Gastroesophageal sphincter (tissue), 3 donors: Measurements from ENCODE around the gene PITX1.

Experiments
- CTCF ChIP-seq, 4 experiments: fragments of 200-600 bp in 2 of 4; fragments of 450-650 bp in 2 of 4; sonication (generic) in 1 of 4; IDR thresholded peaks; one replicate each; pipeline ENCODE4 v1.5.1; 2017 to 2019; ENCODE audit warnings: antibody characterized with exemption in 4 of 4, mild to moderate bottlenecking in 2 of 4, moderate library complexity in 2 of 4
- EP300 ChIP-seq: sonication (generic); formaldehyde crosslinking; IDR thresholded peaks from one replicate; pipeline ENCODE4 v1.6.1; 2017; ENCODE audit warnings: antibody characterized with exemption, mild to moderate bottlenecking
- POLR2A ChIP-seq, 2 donors: fragments of 450-650 bp; IDR thresholded peaks; one replicate each; pipeline ENCODE4 v1.6.1; 2017; ENCODE audit warnings: antibody characterized with exemption in 2 of 2, mild to moderate bottlenecking in 2 of 2, moderate library complexity in 1 of 2
- POLR2AphosphoS5 ChIP-seq: sonication (generic); formaldehyde crosslinking; IDR thresholded peaks from one replicate; pipeline ENCODE4 v1.6.1; 2017; ENCODE audit warnings: antibody characterized with exemption

- TF ChIP-seq CTCF (IDR thresholded peaks at IDR 0.05) (no peak), POLR2A (IDR thresholded peaks at IDR 0.05) (no peak), EP300 (no peak), POLR2AphosphoS5 (no peak)
Observed at GRCh38 chr5:135081240-135081639, 47.2 kb upstream of the PITX1 start.
